Left ventricle myocardium inferior (tissue), 1 donor: ENCODE data around the gene PSME2. TPM values are rescaled to one million over a fixed set of nuclear protein-coding genes. Genes with fewer than 3 reads are reported as not detected.

Source experiments
- DNase-seq: peaks from one replicate; pipeline ENCODE4 v3.0.0-alpha.2; 2020
- H3K27ac ChIP-seq: fragments of 200-600 bp; replicated peaks from 2 replicates; pipeline ENCODE4 v1.8.0; 2021
- H3K27me3 ChIP-seq: fragments of 200-600 bp; 2 replicates; pipeline ENCODE4 v1.8.0; 2021; ENCODE audit warnings: low read depth
- H3K36me3 ChIP-seq: fragments of 200-600 bp; 2 replicates; pipeline ENCODE4 v1.8.0; 2021
- H3K4me1 ChIP-seq: fragments of 200-600 bp; 2 replicates; pipeline ENCODE4 v1.8.0; 2021
- H3K4me3 ChIP-seq: fragments of 200-600 bp; 2 replicates; pipeline ENCODE4 v1.8.0; 2021; ENCODE audit warnings: mild to moderate bottlenecking, moderate library complexity
- H3K9me3 ChIP-seq: fragments of 200-600 bp; replicated peaks from 2 replicates; pipeline ENCODE4 v1.8.0; 2021
- intact Hi-C: fragments of 100-400 bp; cut with micrococcal nuclease; formaldehyde crosslinking; loops from one replicate; pipeline ENCODE4 v1.11.0; 2022
- total RNA-seq: library from RNA; stranded (reverse); fragmentation: NEBNext Ultra II Directional; extraction: Animal tissue kit (Norgen Biotek cat#: 25700); gene quantifications from one replicate; pipeline ENCODE4 v1.2.1, GENCODE V29; 2021
- TF ChIP-seq, protein P1 (sequence below): fragments of 200-600 bp; IDR thresholded peaks from 2 replicates; pipeline ENCODE4 v1.8.0; 2021; ENCODE audit warnings: antibody characterized with exemption, mild to moderate bottlenecking, borderline replicate concordance
- donor health status: DM: no; HTN: yes; CAD: no; lungs with severe emphysema.

The PSME2 gene
- total RNA-seq, 1 donor from 2014 or later: 89.7 TPM

DNA sequence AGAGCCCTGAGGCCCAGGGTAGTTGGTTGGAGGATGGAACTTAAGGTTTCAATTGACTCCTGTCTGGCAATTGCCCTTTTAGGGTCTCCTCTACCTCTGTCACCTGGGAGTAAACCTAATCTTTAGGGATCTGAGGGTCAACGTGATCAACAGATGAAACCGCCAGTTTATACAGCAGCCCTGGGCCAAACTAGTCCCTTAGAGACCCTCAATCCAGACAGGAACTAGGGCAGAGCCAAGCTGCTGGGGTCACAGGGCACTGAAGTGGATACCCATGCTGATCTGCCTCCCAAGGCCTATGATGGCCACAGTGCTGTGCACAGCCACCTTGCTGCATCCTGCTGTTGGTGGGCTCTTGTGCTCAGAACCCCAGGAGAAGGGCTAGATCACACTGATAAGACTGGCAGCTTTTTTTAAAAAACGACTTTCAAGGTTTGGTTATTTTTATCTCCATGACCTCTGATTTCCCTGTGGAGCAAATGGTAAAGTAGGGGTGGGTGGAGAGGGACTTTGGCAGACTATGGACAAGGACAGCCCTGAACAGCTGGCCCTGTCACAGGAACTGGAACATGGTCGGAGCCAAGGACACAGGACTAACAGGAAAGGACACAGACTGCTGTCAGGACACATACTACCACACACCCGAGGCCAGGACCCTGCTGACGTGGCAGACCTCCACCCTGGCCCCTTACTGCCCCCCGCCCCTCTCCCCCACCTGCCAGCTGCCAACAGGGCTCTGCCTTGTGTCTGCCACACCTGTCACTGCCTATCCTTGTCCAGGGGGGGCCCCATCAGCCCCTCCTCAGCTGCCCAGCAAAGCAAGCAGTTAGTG lies 15.5 kb downstream of the PSME2 start:
- intact Hi-C loops: no loop called here
- H3K4me1 ChIP-seq: peaks cover 33% of the 10 kb centered on the region
- TF ChIP-seq, protein P1, sequence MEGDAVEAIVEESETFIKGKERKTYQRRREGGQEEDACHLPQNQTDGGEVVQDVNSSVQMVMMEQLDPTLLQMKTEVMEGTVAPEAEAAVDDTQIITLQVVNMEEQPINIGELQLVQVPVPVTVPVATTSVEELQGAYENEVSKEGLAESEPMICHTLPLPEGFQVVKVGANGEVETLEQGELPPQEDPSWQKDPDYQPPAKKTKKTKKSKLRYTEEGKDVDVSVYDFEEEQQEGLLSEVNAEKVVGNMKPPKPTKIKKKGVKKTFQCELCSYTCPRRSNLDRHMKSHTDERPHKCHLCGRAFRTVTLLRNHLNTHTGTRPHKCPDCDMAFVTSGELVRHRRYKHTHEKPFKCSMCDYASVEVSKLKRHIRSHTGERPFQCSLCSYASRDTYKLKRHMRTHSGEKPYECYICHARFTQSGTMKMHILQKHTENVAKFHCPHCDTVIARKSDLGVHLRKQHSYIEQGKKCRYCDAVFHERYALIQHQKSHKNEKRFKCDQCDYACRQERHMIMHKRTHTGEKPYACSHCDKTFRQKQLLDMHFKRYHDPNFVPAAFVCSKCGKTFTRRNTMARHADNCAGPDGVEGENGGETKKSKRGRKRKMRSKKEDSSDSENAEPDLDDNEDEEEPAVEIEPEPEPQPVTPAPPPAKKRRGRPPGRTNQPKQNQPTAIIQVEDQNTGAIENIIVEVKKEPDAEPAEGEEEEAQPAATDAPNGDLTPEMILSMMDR: no peak
- peak overlapping the region; percentile 59 for H3K4me3 ChIP-seq
- peak overlapping the region; percentile 98 for H3K27ac ChIP-seq
- no peaks in the 10 kb centered on the region for H3K36me3 ChIP-seq
- DNase-seq: peak; percentile 76
- H3K27me3 ChIP-seq: no peaks in the 10 kb centered on the region
- H3K9me3 ChIP-seq: no peaks in the 10 kb centered on the region

DNA sequence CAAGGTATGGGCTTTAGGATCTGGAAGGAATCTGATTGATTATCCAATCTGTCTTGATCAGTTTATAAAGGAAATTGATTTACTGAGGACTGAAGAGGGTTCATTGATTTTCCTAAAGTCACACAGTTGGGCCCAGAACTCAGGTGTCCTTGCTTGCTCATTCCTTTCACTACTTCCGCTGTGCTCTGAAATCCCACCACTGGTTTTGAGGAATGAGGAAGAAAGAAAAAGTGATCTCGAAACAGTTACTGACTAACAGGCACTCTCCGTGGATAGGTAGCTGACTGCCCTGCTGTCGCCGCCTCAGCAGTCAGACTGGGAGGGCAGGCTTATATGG lies 16.1 kb downstream of the PSME2 start, which contains the start of gene FITM1:
TSS of gene FITM1 (plus strand) at position 280 of the 337 bp plus-strand sequence. CDS start 905 bp downstream, outside the sequence.
- H3K4me1 ChIP-seq: peaks cover 30% of the 10 kb centered on the region
- H3K27ac ChIP-seq: peak within 1 kb of the TSS; percentile 98
- H3K4me3 ChIP-seq: peak within 1 kb of the TSS; percentile 59
- H3K9me3 ChIP-seq: no peaks in the 10 kb centered on the region
- TF ChIP-seq, protein P1: no peak
- H3K27me3 ChIP-seq: no peaks in the 10 kb centered on the region
- intact Hi-C loops: no loop called here
- DNase-seq: no peak
- H3K36me3 ChIP-seq: no peaks in the 10 kb centered on the region

DNA sequence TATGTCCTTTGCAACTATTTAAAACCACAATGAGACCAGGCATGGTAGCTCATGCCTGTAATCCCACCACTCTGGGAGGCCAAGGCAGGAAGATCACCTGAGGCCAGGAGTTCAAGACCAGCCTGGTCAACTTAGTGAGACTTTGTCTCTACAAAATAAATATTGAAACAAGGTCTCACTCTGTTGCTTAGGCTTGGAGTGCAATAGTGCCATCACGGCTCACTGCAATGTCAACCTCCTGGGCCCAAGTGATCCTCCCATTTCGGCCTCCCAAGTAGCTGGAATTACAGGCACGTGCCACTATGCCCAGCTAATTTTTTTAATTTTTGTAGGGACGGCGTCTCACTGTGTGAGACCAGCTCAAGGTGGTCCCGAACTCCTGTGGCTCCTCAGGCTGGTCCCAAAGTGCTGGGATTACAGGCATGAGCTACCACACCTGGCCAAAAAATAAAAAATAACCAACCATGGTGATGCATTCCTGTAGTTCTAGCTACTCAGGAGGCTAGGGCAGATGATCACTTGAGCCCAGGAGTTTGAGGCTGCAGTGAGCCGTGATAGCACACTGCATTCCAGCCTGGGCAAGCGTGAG lies 16.9 kb downstream of the PSME2 start:
- H3K27ac ChIP-seq: peak overlapping the region; percentile 98
- intact Hi-C loops: no loop called here

DNA sequence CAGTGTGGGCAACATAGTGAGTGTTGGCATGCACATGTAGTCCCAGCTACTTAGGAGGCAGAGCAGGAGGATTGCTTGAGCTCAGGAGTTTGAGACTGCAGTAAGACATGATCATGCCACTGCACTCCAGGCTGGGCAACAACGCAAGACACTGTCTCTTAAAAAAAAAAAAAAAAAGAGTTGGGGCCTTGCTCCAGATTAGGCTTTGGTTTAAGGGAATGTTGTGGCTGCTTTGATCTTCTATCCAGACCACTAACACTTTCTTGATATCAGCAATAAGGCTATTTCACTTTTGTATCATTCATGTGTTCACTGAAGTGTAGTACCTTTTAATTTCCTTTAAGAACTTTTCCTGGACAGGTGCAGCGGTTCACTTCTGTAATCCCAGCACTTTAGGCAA lies 18.7 kb downstream of the PSME2 start:
- no peak for DNase-seq
- Histone ChIP-seq H3K4me1 (peaks cover 32% of the 10 kb centered on the region), H3K27me3 (no peaks in the 10 kb centered on the region), H3K9me3 (no peaks in the 10 kb centered on the region), H3K36me3 (peaks cover 18% of the 10 kb centered on the region), H3K27ac (no peak overlapping the region), H3K4me3 (no peak overlapping the region)
- intact Hi-C loops: no loop called here
- TF ChIP-seq, protein P1: no peak

More for the DNA sequence above, 16.9 kb downstream of the PSME2 start:
- no peak for DNase-seq
- H3K9me3 ChIP-seq: no peaks in the 10 kb centered on the region
- H3K4me1 ChIP-seq: peaks cover 27% of the 10 kb centered on the region
- no peaks in the 10 kb centered on the region for H3K36me3 ChIP-seq
- TF ChIP-seq, protein P1: no peak
- H3K4me3 ChIP-seq: no peak overlapping the region
- H3K27me3 ChIP-seq: no peaks in the 10 kb centered on the region

DNA sequence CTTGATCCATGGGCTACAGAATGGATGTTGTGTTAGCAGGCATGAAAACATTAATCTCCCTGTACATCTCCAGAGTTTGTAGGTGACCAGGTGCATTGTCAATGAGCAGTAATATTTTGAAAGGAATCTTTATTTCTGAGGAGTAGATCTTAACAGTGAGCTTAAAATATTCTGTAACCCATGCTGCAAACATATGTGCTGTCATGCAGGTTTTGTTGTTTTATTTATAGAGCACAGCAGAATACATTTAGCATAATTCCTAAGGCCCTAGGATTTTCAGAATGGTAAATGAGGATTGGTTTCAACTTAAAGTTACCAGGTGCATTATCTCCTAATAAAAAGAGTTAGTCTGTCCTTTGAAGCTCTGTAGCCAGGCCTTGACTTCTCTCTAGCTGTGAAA lies 19.5 kb downstream of the PSME2 start:
- peaks cover 27% of the 10 kb centered on the region for H3K4me1 ChIP-seq
- no peak for DNase-seq
- peaks cover 25% of the 10 kb centered on the region for H3K36me3 ChIP-seq
- TF ChIP-seq, protein P1: no peak
- intact Hi-C loops: no loop called here
- no peak overlapping the region for H3K4me3 ChIP-seq
- no peaks in the 10 kb centered on the region for H3K9me3 ChIP-seq
- no peaks in the 10 kb centered on the region for H3K27me3 ChIP-seq
- no peak overlapping the region for H3K27ac ChIP-seq
